Lower lobe of right lung (tissue), 2 donors: ENCODE measurements around the gene RBBP5. TPM values are rescaled to one million over a fixed set of nuclear protein-coding genes. Genes with fewer than 3 reads are reported as not detected.
"Not testable (repeated sequence)": the region's sequence is repeated elsewhere in the genome, so short reads cannot be mapped to it uniquely, and the experiment has no call there.

Experiments used
- ATAC-seq, 2 donors: fragments of 200-7000 bp; cut with Tn5 transposase; one replicate each; pipeline ENCODE4 v1.9.1; 2020 to 2022; ENCODE audit warnings: mild to moderate bottlenecking in 2 of 2, moderate library complexity in 2 of 2
- DNase-seq: peaks from one replicate; pipeline ENCODE4 v3.0.0-alpha.2; 2020
- H3K27ac ChIP-seq: fragments of 200-600 bp; one replicate; pipeline ENCODE4 v1.8.0; 2022
- H3K27me3 ChIP-seq: fragments of 200-600 bp; one replicate; pipeline ENCODE4 v1.8.0; 2022; ENCODE audit warnings: low read depth
- H3K36me3 ChIP-seq: fragments of 200-600 bp; one replicate; pipeline ENCODE4 v1.8.0; 2022; ENCODE audit warnings: mild to moderate bottlenecking
- H3K4me1 ChIP-seq: fragments of 200-600 bp; one replicate; pipeline ENCODE4 v1.8.0; 2022
- H3K4me3 ChIP-seq: fragments of 200-600 bp; one replicate; pipeline ENCODE4 v1.8.0; 2022; ENCODE audit warnings: mild to moderate bottlenecking
- H3K9me3 ChIP-seq: fragments of 200-600 bp; one replicate; pipeline ENCODE4 v1.8.0; 2022
- CTCF ChIP-seq: fragments of 200-600 bp; IDR thresholded peaks from one replicate; pipeline ENCODE4 v1.8.0; 2022; ENCODE audit warnings: antibody characterized with exemption, mild to moderate bottlenecking
- intact Hi-C: fragments of 100-400 bp; cut with DNase I; formaldehyde crosslinking; loops from one replicate; pipeline ENCODE4 v1.11.0; 2022
- total RNA-seq: library from RNA; stranded (reverse); fragmentation: NEBNext Ultra II Directional; extraction: Animal tissue kit (Norgen Biotek cat#: 25700); gene quantifications from one replicate; pipeline ENCODE4 v1.2.1, GENCODE V29; 2021
- donor health status: DM: no; HTN: yes; CAD: no; lungs with severe emphysema.

Gene RBBP5
- total RNA-seq, 1 donor from 2014 or later, result 17.9 TPM

- Histone ChIP-seq H3K4me1 (no peaks in the 10 kb centered on the region), H3K9me3 (no peaks in the 10 kb centered on the region), H3K27ac (no peak overlapping the region), H3K36me3 (peaks cover 94% of the 10 kb centered on the region), H3K27me3 (no peaks in the 10 kb centered on the region), H3K4me3 (no peak overlapping the region)
- intact Hi-C loops, result no loop called here
- DNase-seq (no peak), ATAC-seq (no peak)
- no peak for TF ChIP-seq CTCF
Measured at GRCh38 chr1:205162301-205162700, 40.5 kb upstream of the RBBP5 start.

GRCh38 chr1:205161076-205161475 is 39.3 kb upstream of the RBBP5 start:
- Histone ChIP-seq H3K4me1 (no peaks in the 10 kb centered on the region), H3K4me3 (no peak overlapping the region), H3K9me3 (no peaks in the 10 kb centered on the region), H3K27me3 (no peaks in the 10 kb centered on the region), H3K27ac (no peak overlapping the region), H3K36me3 (peaks cover 95% of the 10 kb centered on the region)
- DNase-seq (no peak), ATAC-seq (no peak)
- no peak for TF ChIP-seq CTCF
- intact Hi-C loops, result no loop called here

GRCh38 chr1:205158048-205158616 is 36.4 kb upstream of the RBBP5 start:
- intact Hi-C loops, result no loop called here
- H3K4me3 ChIP-seq, result no peak overlapping the region
- ATAC-seq, result no peak
- no peak for DNase-seq
- no peak overlapping the region for H3K27ac ChIP-seq
- no peaks in the 10 kb centered on the region for H3K4me1 ChIP-seq
- H3K27me3 ChIP-seq, result no peaks in the 10 kb centered on the region
- peaks cover 99% of the 10 kb centered on the region for H3K36me3 ChIP-seq
- H3K9me3 ChIP-seq, result no peaks in the 10 kb centered on the region
- no peak for TF ChIP-seq CTCF

DNA sequence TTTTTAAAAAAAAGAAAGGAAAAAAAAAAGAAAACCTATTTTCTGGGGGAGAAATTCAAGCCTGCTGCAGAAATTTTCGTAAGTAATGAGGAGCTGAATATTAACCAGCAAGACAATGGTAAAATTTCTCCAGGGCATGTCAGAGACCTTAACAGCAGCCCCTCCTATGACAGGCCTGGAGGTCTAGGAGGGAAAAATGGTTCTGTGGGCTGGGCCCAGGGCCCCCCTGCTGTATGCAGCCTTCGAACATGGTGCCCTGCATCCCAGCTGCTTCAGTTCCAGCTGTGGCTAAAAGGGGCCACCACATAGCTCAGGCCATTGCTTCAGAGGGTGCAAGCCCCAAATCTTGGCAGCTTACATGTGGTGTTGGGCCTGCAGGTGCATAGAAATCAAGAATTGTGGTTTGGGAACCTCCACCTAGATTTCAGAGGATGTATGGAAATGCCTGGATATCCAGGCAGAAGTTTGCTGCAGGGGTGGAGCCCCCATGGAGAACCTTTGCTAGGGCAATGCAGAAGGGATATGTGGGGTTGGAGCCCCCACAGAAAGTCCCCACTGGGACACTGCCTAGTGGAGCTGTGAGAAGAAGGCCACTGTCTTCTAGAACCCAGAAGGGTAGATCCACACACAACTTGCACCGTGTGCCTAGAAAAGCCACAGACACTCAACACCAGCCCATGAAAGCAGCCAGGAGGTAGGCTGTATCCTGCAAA is 34.0 kb upstream of the RBBP5 start:
- not testable (repeated sequence) for DNase-seq
- H3K36me3 ChIP-seq, result peaks cover 97% of the 10 kb centered on the region

GRCh38 chr1:205152505-205152904 is 30.7 kb upstream of the RBBP5 start:
- ATAC-seq (no peak), DNase-seq (no peak)
- Histone ChIP-seq H3K36me3 (peaks cover 95% of the 10 kb centered on the region), H3K9me3 (no peaks in the 10 kb centered on the region), H3K27me3 (no peaks in the 10 kb centered on the region), H3K27ac (no peak overlapping the region), H3K4me1 (no peaks in the 10 kb centered on the region), H3K4me3 (no peak overlapping the region)
- no peak for TF ChIP-seq CTCF
- intact Hi-C loops, result no loop called here

More for the DNA sequence above, 34.0 kb upstream of the RBBP5 start:
- H3K4me3 ChIP-seq, H3K27ac ChIP-seq, intact Hi-C loops, H3K27me3 ChIP-seq, ATAC-seq, H3K4me1 ChIP-seq, H3K9me3 ChIP-seq: not testable (repeated sequence)

DNA sequence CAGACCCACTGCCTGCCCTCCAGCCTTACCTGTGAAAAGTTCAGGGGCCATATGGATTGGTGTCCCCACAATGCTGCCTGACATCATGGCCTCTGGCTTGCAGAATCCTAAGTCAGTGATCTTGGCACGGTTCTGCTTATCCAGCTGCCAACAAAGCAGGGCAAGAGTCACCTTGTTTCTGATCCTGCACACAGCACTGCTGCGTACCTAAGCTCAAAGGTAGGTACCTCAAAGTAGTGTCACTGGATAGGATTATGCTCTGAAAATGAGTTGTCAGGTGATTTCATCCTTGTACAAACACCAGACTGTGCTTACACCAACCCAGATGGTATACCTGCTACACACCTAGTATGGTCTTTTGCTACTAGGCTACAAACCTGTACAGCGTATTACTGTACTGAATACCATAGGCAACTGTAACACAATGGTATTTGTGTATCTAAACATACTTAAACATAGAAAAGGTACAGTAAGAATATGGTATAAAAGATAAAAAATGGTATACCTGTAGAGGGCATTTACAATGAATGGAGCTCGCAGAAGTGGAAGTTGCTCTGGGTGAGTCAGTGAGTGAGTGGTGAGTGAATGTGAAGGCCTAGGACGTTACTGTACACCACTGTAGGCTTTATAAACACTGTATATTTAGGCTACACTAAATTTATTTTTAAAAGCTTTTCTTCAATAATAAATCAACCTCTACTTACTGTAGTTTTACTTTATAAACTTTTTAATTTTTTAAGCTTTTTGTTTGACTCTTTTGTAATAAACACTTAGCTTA is 29.1 kb upstream of the RBBP5 start:
- Histone ChIP-seq H3K27ac (no peak overlapping the region), H3K36me3 (peaks cover 95% of the 10 kb centered on the region), H3K4me1 (no peaks in the 10 kb centered on the region), H3K27me3 (no peaks in the 10 kb centered on the region), H3K4me3 (no peak overlapping the region), H3K9me3 (no peaks in the 10 kb centered on the region)
- no peak for TF ChIP-seq CTCF
- intact Hi-C loops, result no loop called here
- no peak for DNase-seq
- no peak for ATAC-seq
